Tibial nerve (tissue), 4 donors: Measurements from ENCODE around the gene DOK6.

Source experiments
- EP300 ChIP-seq, 2 donors: sonication (generic); formaldehyde crosslinking; IDR thresholded peaks; one replicate each; pipeline ENCODE4 v1.6.1; 2017; ENCODE audit warnings: antibody characterized with exemption in 2 of 2, mild to moderate bottlenecking in 1 of 2
- POLR2A ChIP-seq, 2 donors: fragments of 450-650 bp; IDR thresholded peaks; one replicate each; pipeline ENCODE4 v1.6.1; 2017; ENCODE audit warnings: antibody characterized with exemption in 2 of 2, mild to moderate bottlenecking in 2 of 2, moderate library complexity in 2 of 2
- TF ChIP-seq, protein P1 (sequence below), 5 experiments: fragments of 200-600 bp in 3 of 5; fragments of 450-650 bp in 2 of 5; sonication (generic) in 3 of 5; IDR thresholded peaks; one replicate each; pipeline ENCODE4 v1.5.1; 2016 to 2019; ENCODE audit warnings: antibody characterized with exemption in 5 of 5, mild to moderate bottlenecking in 3 of 5, moderate library complexity in 2 of 5

DNA sequence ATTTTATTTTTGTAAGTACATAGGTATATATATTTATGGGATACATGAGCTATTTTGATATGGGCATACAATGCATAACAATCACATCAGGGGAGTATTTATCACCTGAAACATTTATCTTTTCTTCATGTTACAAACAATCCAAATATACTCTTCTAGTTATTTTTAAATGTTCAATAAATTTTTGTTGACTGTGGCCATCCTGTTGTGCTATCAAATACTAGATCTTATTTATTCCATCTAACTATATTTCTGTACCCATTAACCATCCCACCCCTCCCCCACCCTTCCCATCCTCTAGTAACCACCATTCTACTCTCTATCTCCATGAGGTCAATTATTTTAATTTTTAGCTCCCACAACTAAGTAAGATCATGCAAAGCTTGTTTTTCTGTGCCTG is 390.0 kb downstream of the DOK6 start:
- TF ChIP-seq, protein P1, sequence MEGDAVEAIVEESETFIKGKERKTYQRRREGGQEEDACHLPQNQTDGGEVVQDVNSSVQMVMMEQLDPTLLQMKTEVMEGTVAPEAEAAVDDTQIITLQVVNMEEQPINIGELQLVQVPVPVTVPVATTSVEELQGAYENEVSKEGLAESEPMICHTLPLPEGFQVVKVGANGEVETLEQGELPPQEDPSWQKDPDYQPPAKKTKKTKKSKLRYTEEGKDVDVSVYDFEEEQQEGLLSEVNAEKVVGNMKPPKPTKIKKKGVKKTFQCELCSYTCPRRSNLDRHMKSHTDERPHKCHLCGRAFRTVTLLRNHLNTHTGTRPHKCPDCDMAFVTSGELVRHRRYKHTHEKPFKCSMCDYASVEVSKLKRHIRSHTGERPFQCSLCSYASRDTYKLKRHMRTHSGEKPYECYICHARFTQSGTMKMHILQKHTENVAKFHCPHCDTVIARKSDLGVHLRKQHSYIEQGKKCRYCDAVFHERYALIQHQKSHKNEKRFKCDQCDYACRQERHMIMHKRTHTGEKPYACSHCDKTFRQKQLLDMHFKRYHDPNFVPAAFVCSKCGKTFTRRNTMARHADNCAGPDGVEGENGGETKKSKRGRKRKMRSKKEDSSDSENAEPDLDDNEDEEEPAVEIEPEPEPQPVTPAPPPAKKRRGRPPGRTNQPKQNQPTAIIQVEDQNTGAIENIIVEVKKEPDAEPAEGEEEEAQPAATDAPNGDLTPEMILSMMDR (IDR thresholded peaks at IDR 0.05), result no peak
- TF ChIP-seq POLR2A (IDR thresholded peaks at IDR 0.05), result no peak
- TF ChIP-seq EP300 (IDR thresholded peaks at IDR 0.05), result no peak
